Measurements from ENCODE around the gene TBC1D4. TPM values are rescaled to one million over a fixed set of nuclear protein-coding genes. Genes with fewer than 3 reads are reported as not detected.

TBC1D4 gene
- total RNA-seq, 1 donor from 2014 or later: 26.1 TPM

- intact Hi-C loops (cut with DNase I): no loop called here
- Histone ChIP-seq H3K4me1 (peaks cover 6% of the 10 kb centered on the region), H3K27me3 (no peaks in the 10 kb centered on the region), H3K4me3 (no peak overlapping the region), H3K9me3 (no peaks in the 10 kb centered on the region), H3K27ac (no peak overlapping the region), H3K36me3 (no peaks in the 10 kb centered on the region)
- no peak for DNase-seq
- no peak for TF ChIP-seq CTCF (IDR thresholded peaks at IDR 0.05)
- ATAC-seq: no peak
Observed at GRCh38 chr13:75473468-75473867, 8.5 kb downstream of the TBC1D4 start.

DNA sequence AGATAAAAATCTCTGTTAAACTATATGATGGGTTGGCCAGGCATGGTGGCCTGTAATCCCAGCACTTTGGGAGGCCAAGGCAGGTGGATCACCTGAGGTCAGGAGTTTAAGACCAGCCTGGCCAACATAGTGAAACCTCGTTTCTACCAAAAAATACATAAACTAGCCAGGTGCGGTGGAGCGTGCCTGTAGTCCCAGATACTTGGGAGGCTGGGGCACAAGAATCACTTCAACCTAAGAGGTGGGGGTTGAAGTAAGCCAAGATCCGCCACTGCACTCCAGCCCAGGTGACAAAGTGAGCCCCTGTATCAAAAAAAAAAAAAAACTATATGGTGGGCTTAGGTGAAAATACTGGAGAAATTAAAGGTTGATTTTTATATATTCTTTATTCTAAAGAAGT lies 11.3 kb downstream of the TBC1D4 start:
- H3K4me3 ChIP-seq: no peak overlapping the region
- no peaks in the 10 kb centered on the region for H3K9me3 ChIP-seq
- intact Hi-C loops (cut with DNase I): no loop called here
- peaks cover 8% of the 10 kb centered on the region for H3K4me1 ChIP-seq
- no peaks in the 10 kb centered on the region for H3K27me3 ChIP-seq
- H3K27ac ChIP-seq: no peak overlapping the region
- ATAC-seq (no peak), DNase-seq (no peak)
- TF ChIP-seq CTCF (IDR thresholded peaks at IDR 0.05): no peak
- H3K36me3 ChIP-seq: no peaks in the 10 kb centered on the region

- Histone ChIP-seq H3K4me1 (peaks cover 4% of the 10 kb centered on the region), H3K4me3 (no peak overlapping the region), H3K27me3 (no peaks in the 10 kb centered on the region), H3K9me3 (no peaks in the 10 kb centered on the region), H3K36me3 (no peaks in the 10 kb centered on the region), H3K27ac (no peak overlapping the region)
- ATAC-seq: no peak
- no peak for DNase-seq
- intact Hi-C loops (cut with DNase I): no loop called here
- no peak for TF ChIP-seq CTCF (IDR thresholded peaks at IDR 0.05)
Observed at GRCh38 chr13:75469047-75469446, 12.9 kb downstream of the TBC1D4 start.

DNA sequence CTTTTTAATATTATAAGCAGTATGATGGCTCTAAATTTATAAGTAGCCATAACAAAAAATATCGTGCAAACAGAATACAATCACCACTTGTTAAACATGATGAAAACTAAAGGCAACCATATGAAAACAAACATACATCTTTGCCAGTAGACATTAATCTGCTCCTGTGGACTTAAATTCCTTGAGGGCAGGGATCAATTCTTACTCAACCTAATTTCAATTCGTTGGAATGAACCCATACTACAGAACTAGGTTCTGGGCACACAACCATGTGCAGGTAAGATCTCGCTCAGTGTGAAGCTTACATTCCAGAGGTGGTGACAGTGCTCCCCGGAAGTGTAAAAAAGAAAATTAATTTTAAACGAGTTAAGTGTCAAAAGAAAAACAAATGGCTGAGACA lies 13.4 kb downstream of the TBC1D4 start:
- no peaks in the 10 kb centered on the region for H3K27me3 ChIP-seq
- no peak overlapping the region for H3K27ac ChIP-seq
- ATAC-seq (no peak), DNase-seq (no peak)
- peaks cover 4% of the 10 kb centered on the region for H3K4me1 ChIP-seq
- H3K36me3 ChIP-seq: no peaks in the 10 kb centered on the region
- no peak for TF ChIP-seq CTCF (IDR thresholded peaks at IDR 0.05)
- intact Hi-C loops (cut with DNase I): no loop called here
- no peaks in the 10 kb centered on the region for H3K9me3 ChIP-seq
- no peak overlapping the region for H3K4me3 ChIP-seq

DNA sequence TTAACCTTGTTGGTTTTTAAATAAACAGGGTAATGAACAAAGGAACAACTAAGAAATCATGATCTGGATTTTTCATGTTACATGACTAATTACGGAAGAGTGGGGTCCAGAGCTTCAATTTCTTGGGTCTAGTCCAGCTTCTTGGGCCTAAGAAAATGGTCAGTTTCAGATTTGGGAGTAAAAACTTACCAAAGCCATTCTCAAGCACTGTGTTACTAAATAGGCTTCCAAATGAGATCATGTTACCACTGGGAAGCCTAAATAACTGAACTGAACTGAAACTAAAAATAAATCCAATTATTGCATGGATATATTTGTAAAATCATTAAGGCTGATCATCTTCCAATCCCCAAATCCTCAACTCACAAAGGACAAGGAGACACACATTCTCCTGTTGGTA lies 13.9 kb downstream of the TBC1D4 start:
- Histone ChIP-seq H3K9me3 (no peaks in the 10 kb centered on the region), H3K27ac (no peak overlapping the region), H3K36me3 (no peaks in the 10 kb centered on the region), H3K27me3 (no peaks in the 10 kb centered on the region), H3K4me3 (no peak overlapping the region), H3K4me1 (peaks cover 4% of the 10 kb centered on the region)
- TF ChIP-seq CTCF (IDR thresholded peaks at IDR 0.05): no peak
- DNase-seq (no peak), ATAC-seq (no peak)
- intact Hi-C loops (cut with DNase I): no loop called here

DNA sequence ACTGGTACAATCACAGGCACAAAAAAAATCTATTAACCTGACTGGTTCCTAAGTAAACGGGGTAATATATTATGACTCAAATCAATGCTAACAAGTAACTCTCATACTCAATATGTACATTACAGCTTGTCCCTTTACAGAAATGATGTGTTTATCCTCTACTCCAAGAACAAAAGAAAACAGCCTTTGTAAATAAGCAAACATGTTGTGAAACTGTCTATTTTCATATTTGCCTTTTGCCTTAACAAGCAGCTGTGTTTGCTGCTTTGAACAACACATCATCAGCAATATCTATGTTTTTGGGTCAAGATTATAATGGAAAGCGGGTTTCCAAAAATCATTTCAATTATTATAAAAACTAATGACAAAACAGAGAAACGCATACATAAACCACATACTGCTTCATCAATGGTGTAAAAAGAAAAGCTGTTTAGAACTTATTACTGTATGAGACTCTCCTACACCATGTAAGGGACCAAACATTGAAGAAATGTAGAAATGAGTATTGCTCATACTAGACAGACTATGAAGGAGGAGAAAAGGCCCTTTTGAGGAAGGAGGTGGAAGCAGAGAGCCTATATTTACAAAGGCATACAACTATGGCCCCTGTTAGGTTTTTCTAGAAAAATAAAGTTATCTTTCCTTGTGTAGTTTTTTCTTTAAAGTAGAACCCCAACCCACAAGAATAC lies 14.8 kb downstream of the TBC1D4 start:
- no peak for TF ChIP-seq CTCF (IDR thresholded peaks at IDR 0.05)
- DNase-seq: no peak
- no peaks in the 10 kb centered on the region for H3K27me3 ChIP-seq
- no peaks in the 10 kb centered on the region for H3K36me3 ChIP-seq
- no peak for ATAC-seq
- peaks cover 4% of the 10 kb centered on the region for H3K4me1 ChIP-seq
- H3K9me3 ChIP-seq: no peaks in the 10 kb centered on the region
- no peak overlapping the region for H3K4me3 ChIP-seq
- intact Hi-C loops (cut with DNase I): no loop called here
- no peak overlapping the region for H3K27ac ChIP-seq
